HepG2 (cell line): ENCODE results near the gene TPH1. TPM values are rescaled to one million over a fixed set of nuclear protein-coding genes. Genes with fewer than 3 reads are reported as not detected.

Experiments
- ATF1 ChIP-seq: IDR thresholded peaks from 2 replicates; pipeline ENCODE4 v1.6.1; 2016; ENCODE audit warnings: mild to moderate bottlenecking, control low read depth
- CEBPG ChIP-seq: IDR thresholded peaks from 2 replicates; pipeline ENCODE4 v1.6.1; 2016
- CHCHD3 ChIP-seq: sonication (generic); formaldehyde crosslinking; IDR thresholded peaks from 2 replicates; pipeline ENCODE4 v1.8.0; 2022; ENCODE audit warnings: mild to moderate bottlenecking, missing genetic modification reagents, moderate library complexity
- GPBP1L1 ChIP-seq: sonication (generic); formaldehyde crosslinking; IDR thresholded peaks from 2 replicates; pipeline ENCODE4 v1.5.0; 2020; ENCODE audit warnings: mild to moderate bottlenecking, missing genetic modification reagents
- HOXA9 ChIP-seq: sonication (generic); formaldehyde crosslinking; IDR thresholded peaks from 2 replicates; pipeline ENCODE4 v1.8.1; 2022; ENCODE audit warnings: missing genetic modification reagents, mild to moderate bottlenecking, moderate library complexity, borderline replicate concordance
- MAZ ChIP-seq, 2 experiments: sonication (generic) in 1 of 2; formaldehyde crosslinking in 1 of 2; IDR thresholded peaks; 2 replicates each; pipeline versions ENCODE4 v1.5.0 to v1.6.1; 2012 to 2020; ENCODE audit warnings: low read depth in 2 of 2, mild to moderate bottlenecking in 2 of 2, borderline replicate concordance in 1 of 2, improper control_type of control experiment in 1 of 2, low read length in 1 of 2, missing genetic modification reagents in 1 of 2, moderate library complexity in 1 of 2
- NFRKB ChIP-seq: fragments of 450-650 bp; IDR thresholded peaks from 2 replicates; pipeline ENCODE4 v1.6.1; 2017
- THRA ChIP-seq: sonication (generic); formaldehyde crosslinking; IDR thresholded peaks from 2 replicates; pipeline ENCODE4 v1.4.0; 2020; ENCODE audit warnings: missing genetic modification reagents, borderline replicate concordance
- ZC3H13 ChIP-seq: sonication (generic); formaldehyde crosslinking; IDR thresholded peaks from 2 replicates; pipeline ENCODE4 v1.8.1; 2023; ENCODE audit warnings: mild to moderate bottlenecking, missing genetic modification reagents, moderate library complexity
- ZFX ChIP-seq: sonication (generic); formaldehyde crosslinking; IDR thresholded peaks from 2 replicates; pipeline ENCODE4 v1.4.0; 2020; ENCODE audit warnings: mild to moderate bottlenecking, low read depth, missing genetic modification reagents, moderate library complexity
- ZMAT3 ChIP-seq: sonication (generic); formaldehyde crosslinking; conservative IDR thresholded peaks from 2 replicates; pipeline ENCODE4 v1.7.0; 2021; ENCODE audit warnings: missing genetic modification reagents
- ZNF235 ChIP-seq: sonication (generic); formaldehyde crosslinking; IDR thresholded peaks from 2 replicates; pipeline ENCODE4 v1.8.1; 2023; ENCODE audit warnings: mild to moderate bottlenecking, missing genetic modification reagents, borderline replicate concordance
- ZNF350 ChIP-seq: sonication (generic); formaldehyde crosslinking; IDR thresholded peaks from 2 replicates; pipeline ENCODE4 v1.4.0; 2020; ENCODE audit warnings: mild to moderate bottlenecking, low read depth, missing genetic modification reagents, borderline replicate concordance
- ZNF407 ChIP-seq: sonication (generic); formaldehyde crosslinking; IDR thresholded peaks from one replicate; pipeline ENCODE4 v1.5.1; 2020; ENCODE audit warnings: mild to moderate bottlenecking, missing genetic modification reagents; ENCODE audit errors: not compliant biosample characterization
- ZNF710 ChIP-seq: sonication (generic); formaldehyde crosslinking; IDR thresholded peaks from 2 replicates; pipeline ENCODE4 v1.5.0; 2020; ENCODE audit warnings: mild to moderate bottlenecking, missing genetic modification reagents, borderline replicate concordance
- polyA plus RNA-seq, 8 experiments: library from polyadenylated mRNA; depleted of rRNA in 3 of 8; stranded (reverse) in 7 of 8; unstranded in 1 of 8; fragments of >200 nt; fragmentation: Illumina TruSeq in 4 of 8; extraction: Trizol in 4 of 8; gene quantifications; 2 replicates each; pipeline versions ENCODE4 v1.2.1 to v1.2.3, GENCODE V29; 2011 to 2016; ENCODE audit warnings: low read depth in 4 of 8, missing spikeins in 1 of 8, mixed read lengths in 1 of 8; ENCODE audit not compliant: insufficient read depth in 1 of 8
- total RNA-seq, 5 experiments: library from RNA; depleted of rRNA; stranded (reverse); fragments of >200 nt; fragmentation: Illumina TruSeq; extraction: Trizol; gene quantifications; 2 replicates each; pipeline ENCODE4 v1.2.3, GENCODE V29; 2016; ENCODE audit warnings: low read depth in 1 of 5

The TPH1 gene
- total and polyA plus RNA-seq, 2 of the 13 experiments (the other 11 are each of a cell fraction or from before 2014, with no cell fraction given) = 0.26 to 0.53 TPM

GRCh38 chr11:18012122-18012905 lies 33.8 kb downstream of the TPH1 start (continued):
- no peak for TF ChIP-seq ZNF710 (CRISPR knock-in tag)
- TF ChIP-seq ZC3H13 (CRISPR knock-in tag) = peak; percentile 59
- TF ChIP-seq ZNF407 (CRISPR knock-in tag) = peak; percentile 29
- TF ChIP-seq HOXA9 = 0 out of 2 replicates have a peak, but pooled peaks have one; percentile 42
- TF ChIP-seq GPBP1L1 = no peak
- peak; percentile 65 for TF ChIP-seq ZFX
- no peak for TF ChIP-seq THRA (CRISPR knock-in tag)
- TF ChIP-seq CEBPG (CRISPR knock-in tag) = no peak
- no peak for TF ChIP-seq ATF1 (CRISPR knock-in tag)
- 0 out of 2 replicates have a peak, but pooled peaks have one; percentile 16 for TF ChIP-seq ZNF235 (CRISPR knock-in tag)
- TF ChIP-seq NFRKB = no peak
- TF ChIP-seq ZMAT3 = no peak
- TF ChIP-seq MAZ (IDR thresholded peaks at IDR 0.05; ENCODE audit: borderline replicate concordance, low read depth, low read length) = no peak
- 0 out of 2 replicates have a peak, but pooled peaks have one; percentile 19 for TF ChIP-seq MAZ (CRISPR knock-in tag; IDR thresholded peaks at IDR 0.05; ENCODE audit: low read depth)
- TF ChIP-seq ZNF350 (CRISPR knock-in tag) = peak; percentile 44; the same call in 1 of the 2 replicates
- 0 out of 2 replicates have a peak, but pooled peaks have one; percentile 44 for TF ChIP-seq CHCHD3 (CRISPR knock-in tag)
